Thyroid gland (tissue), 4 donors: ENCODE measurements around the gene COPRS. TPM values are rescaled to one million over a fixed set of nuclear protein-coding genes. Genes with fewer than 3 reads are reported as not detected.

Source experiments
- DNase-seq, 2 donors: peaks; one replicate each; pipeline ENCODE4 v3.0.0-alpha.2; 2019
- H3K27ac ChIP-seq, 3 donors: fragments of 200-600 bp; sonication (generic); 1 replicate in 2 of 3; 2 replicates in 1 of 3; pipeline ENCODE4 v1.5.1; 2016 to 2019; ENCODE audit warnings: mild to moderate bottlenecking in 1 of 3, moderate library complexity in 1 of 3
- H3K27me3 ChIP-seq: fragments of 200-600 bp; sonication (generic); one replicate; pipeline ENCODE4 v1.5.1; 2019
- H3K36me3 ChIP-seq, 2 donors: fragments of 200-600 bp; sonication (generic); one replicate each; pipeline ENCODE4 v1.5.1; 2016 to 2019
- H3K4me1 ChIP-seq, 2 donors: fragments of 200-600 bp; sonication (generic); one replicate each; pipeline ENCODE4 v1.5.1; 2017 to 2019
- H3K4me3 ChIP-seq, 3 donors: fragments of 200-600 bp; sonication (generic); replicated peaks in 1 of 3; 1 replicate in 2 of 3; 2 replicates in 1 of 3; pipeline ENCODE4 v1.5.1; 2016; ENCODE audit warnings: mild to moderate bottlenecking in 1 of 3
- H3K9me3 ChIP-seq: fragments of 200-600 bp; sonication (generic); one replicate; pipeline ENCODE4 v1.5.1; 2017
- POLR2A ChIP-seq, 2 donors: fragments of 450-650 bp; IDR thresholded peaks; one replicate each; pipeline ENCODE4 v1.6.1; 2017; ENCODE audit warnings: antibody characterized with exemption in 2 of 2, mild to moderate bottlenecking in 2 of 2, moderate library complexity in 1 of 2
- WGBS, 2 donors: methylation state at CpG; one replicate each; pipeline ENCODE4 v1.1.5; 2017; 5-methylcytosine and 5-hydroxymethylcytosine counted together
- intact Hi-C: fragments of 100-400 bp; cut with DNase I; formaldehyde crosslinking; loops from one replicate; pipeline ENCODE4 v1.15.1; 2023
- total RNA-seq, 4 donors: library from RNA; depleted of rRNA; stranded (reverse); fragments of >200 nt; gene quantifications; one replicate each; pipeline ENCODE4 v1.2.3, GENCODE V29; 2016
- TF ChIP-seq, protein P1 (sequence below), 6 experiments: fragments of 200-600 bp in 3 of 6; fragments of 450-650 bp in 3 of 6; sonication (generic) in 3 of 6; IDR thresholded peaks; one replicate each; pipeline ENCODE4 v1.5.1; 2016 to 2019; ENCODE audit warnings: antibody characterized with exemption in 6 of 6, mild to moderate bottlenecking in 2 of 6, inconsistent platforms in 1 of 6, moderate library complexity in 1 of 6

Gene COPRS
- total RNA-seq, 4 donors from 2014 or later = 114 to 143 (median 128) TPM

DNA sequence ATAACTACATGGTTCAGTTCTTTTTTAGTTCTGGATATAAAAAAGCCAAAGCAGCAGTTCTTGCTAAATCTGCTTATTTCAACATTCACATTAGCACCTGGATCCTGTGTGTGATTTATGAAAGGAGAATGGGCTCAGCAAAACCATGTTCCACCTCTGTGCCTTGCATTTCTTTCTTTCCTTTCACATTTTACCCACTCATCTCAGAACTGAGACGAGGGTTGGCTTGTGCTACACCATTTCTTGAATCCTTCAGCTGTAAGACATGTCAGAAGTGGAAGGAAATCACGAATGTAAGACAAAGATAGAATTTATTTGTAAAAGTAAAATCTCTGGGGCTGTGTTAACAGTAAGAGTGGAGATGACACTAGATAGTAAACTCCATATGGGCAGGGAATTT is 43.6 kb upstream of the COPRS start:
- Histone ChIP-seq H3K4me1 (peaks cover 8 to 9% of the 10 kb centered on the region in 2 donors), H3K27ac (no peak overlapping the region), H3K4me3 (no peak overlapping the region), H3K36me3 (peaks cover 10 to 12% of the 10 kb centered on the region in 2 donors), H3K27me3 (no peaks in the 10 kb centered on the region), H3K9me3 (no peaks in the 10 kb centered on the region)
- TF ChIP-seq POLR2A (IDR thresholded peaks at IDR 0.05) = no peak
- TF ChIP-seq, protein P1, sequence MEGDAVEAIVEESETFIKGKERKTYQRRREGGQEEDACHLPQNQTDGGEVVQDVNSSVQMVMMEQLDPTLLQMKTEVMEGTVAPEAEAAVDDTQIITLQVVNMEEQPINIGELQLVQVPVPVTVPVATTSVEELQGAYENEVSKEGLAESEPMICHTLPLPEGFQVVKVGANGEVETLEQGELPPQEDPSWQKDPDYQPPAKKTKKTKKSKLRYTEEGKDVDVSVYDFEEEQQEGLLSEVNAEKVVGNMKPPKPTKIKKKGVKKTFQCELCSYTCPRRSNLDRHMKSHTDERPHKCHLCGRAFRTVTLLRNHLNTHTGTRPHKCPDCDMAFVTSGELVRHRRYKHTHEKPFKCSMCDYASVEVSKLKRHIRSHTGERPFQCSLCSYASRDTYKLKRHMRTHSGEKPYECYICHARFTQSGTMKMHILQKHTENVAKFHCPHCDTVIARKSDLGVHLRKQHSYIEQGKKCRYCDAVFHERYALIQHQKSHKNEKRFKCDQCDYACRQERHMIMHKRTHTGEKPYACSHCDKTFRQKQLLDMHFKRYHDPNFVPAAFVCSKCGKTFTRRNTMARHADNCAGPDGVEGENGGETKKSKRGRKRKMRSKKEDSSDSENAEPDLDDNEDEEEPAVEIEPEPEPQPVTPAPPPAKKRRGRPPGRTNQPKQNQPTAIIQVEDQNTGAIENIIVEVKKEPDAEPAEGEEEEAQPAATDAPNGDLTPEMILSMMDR (IDR thresholded peaks at IDR 0.05) = no peak
- intact Hi-C loops = loop anchor here (5.0 kb wide), 1 partner anchor 345 kb away; no protein-coding TSS in a partner anchor
- DNase-seq = no peak
- 83 to 90% methylated on average over 2 of the region's 2 CpGs for WGBS, 2 donors

DNA sequence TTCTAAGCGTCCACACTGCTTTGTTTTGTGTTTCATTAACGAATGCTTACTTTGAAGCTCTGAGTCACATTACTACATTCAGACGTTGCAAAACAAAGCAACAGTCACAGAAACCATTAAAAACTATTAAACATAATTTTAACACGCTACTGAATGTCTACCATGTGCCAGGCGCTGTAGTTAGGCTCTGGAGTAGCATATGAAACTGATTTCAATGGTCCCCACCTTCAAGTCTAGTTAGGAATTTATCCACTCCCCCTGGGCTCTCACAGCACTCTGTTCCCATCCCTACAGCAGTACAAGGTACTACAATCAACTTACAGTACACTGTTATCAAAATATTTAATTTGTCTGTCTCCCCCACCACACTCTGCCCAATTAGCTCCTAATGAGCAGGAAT is 41.8 kb upstream of the COPRS start:
- intact Hi-C loops = loop anchor here (5.0 kb wide), 1 partner anchor 344 kb away; no protein-coding TSS in a partner anchor
- no peak for TF ChIP-seq POLR2A (IDR thresholded peaks at IDR 0.05)
- TF ChIP-seq, protein P1 (IDR thresholded peaks at IDR 0.05) = no peak
- Histone ChIP-seq H3K27ac (peak overlapping the region in 1 of 3 donors; percentile 60), H3K4me3 (peak overlapping the region; percentile 11 to 56 (median 49)), H3K27me3 (no peaks in the 10 kb centered on the region), H3K4me1 (peaks cover 8 to 9% of the 10 kb centered on the region in 2 donors), H3K9me3 (no peaks in the 10 kb centered on the region), H3K36me3 (peaks cover 14 to 21% of the 10 kb centered on the region in 2 donors)
- DNase-seq = no peak
- 11 to 12% methylated on average over 5 of the region's 5 CpGs for WGBS, 2 donors

DNA sequence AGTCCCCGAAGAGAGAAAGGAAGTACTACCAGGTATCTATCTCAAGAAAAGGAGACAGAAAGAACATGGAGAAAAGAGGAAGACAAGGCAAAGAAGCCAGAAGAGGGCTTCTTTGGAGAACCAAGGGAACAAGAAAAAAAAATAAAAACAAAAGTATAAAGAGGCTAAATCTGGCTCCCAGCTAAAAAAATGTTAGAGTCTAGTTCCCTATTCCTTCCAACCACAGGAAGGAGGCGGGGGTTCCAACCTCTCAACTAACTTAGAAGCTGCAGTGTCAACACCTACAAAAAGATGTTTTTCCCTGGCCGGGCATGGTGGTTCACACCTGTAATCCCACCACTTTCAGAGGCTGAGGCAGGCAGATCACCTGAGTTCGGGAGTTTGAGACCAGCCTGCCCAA is 29.1 kb upstream of the COPRS start:
- Histone ChIP-seq H3K4me1 (no peaks in the 10 kb centered on the region), H3K9me3 (no peaks in the 10 kb centered on the region), H3K4me3 (no peak overlapping the region), H3K27ac (no peak overlapping the region), H3K27me3 (no peaks in the 10 kb centered on the region), H3K36me3 (peaks cover 53 to 86% of the 10 kb centered on the region in 2 donors)
- WGBS, 2 donors = 89 to 93% methylated on average over 4 of the region's 4 CpGs
- TF ChIP-seq POLR2A (IDR thresholded peaks at IDR 0.05) = no peak
- TF ChIP-seq, protein P1 (IDR thresholded peaks at IDR 0.05) = no peak
- DNase-seq = no peak
- intact Hi-C loops = no loop called here

DNA sequence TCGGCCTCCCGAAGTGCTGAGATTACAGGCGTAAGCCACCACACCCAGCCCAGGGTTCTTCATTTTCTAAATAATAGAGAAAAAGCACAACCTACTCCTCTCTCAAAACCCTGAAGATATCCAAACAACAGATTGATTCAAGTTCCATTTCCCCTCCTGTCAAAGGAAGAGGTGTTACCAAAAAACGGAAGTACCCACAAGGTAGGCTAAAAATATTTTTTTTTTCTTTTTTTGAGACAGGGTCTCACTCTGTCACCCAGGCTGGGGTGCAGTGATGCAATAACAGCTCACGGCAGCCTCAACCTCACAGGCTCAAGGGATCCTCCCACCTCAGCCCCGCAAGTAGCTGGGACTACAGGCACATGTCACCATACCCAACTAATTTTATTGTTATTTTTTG is 23.5 kb upstream of the COPRS start:
- Histone ChIP-seq H3K9me3 (no peaks in the 10 kb centered on the region), H3K27me3 (no peaks in the 10 kb centered on the region), H3K36me3 (peaks cover 50 to 71% of the 10 kb centered on the region in 2 donors), H3K27ac (no peak overlapping the region), H3K4me3 (no peak overlapping the region), H3K4me1 (peaks cover 4 to 14% of the 10 kb centered on the region in 2 donors)
- TF ChIP-seq POLR2A (IDR thresholded peaks at IDR 0.05) = no peak
- TF ChIP-seq, protein P1 (IDR thresholded peaks at IDR 0.05) = no peak
- no peak for DNase-seq
- WGBS, 2 donors = 94% methylated on average over 6 of the region's 6 CpGs
- intact Hi-C loops = no loop called here

DNA sequence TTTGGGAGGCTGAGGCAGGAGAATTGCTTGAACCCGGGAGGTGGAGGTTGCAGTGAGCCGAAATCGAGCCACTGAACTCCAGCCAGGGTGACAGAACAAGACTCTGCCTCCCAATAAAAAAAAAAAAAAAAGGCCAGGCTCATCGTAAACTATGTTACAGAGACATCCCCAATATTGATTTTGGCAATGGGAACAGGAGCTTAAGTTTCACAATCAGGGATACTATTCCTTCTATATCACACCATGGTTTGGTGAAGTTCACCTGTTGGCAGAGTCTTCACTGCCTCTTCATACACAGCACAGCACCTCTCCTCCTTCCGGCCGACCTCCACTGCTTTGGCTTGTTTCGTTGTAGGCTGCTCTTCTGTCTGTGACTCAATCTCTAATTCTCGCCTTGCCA is 21.3 kb upstream of the COPRS start:
- Histone ChIP-seq H3K27ac (no peak overlapping the region), H3K4me3 (no peak overlapping the region), H3K27me3 (no peaks in the 10 kb centered on the region), H3K36me3 (peaks cover 32 to 49% of the 10 kb centered on the region in 2 donors), H3K9me3 (no peaks in the 10 kb centered on the region), H3K4me1 (peaks cover 12 to 25% of the 10 kb centered on the region in 2 donors)
- no peak for TF ChIP-seq POLR2A (IDR thresholded peaks at IDR 0.05)
- TF ChIP-seq, protein P1 (IDR thresholded peaks at IDR 0.05) = no peak
- 96 to 98% methylated on average over 8 of the region's 8 CpGs for WGBS, 2 donors
- DNase-seq = no peak
- intact Hi-C loops = no loop called here
